OCI-LY7 (cell line): ENCODE measurements around the gene SLC22A12.

Experiments used
- EZH2phosphoT487 ChIP-seq: fragments of 200-600 bp; sonication (generic); IDR thresholded peaks from 2 replicates; pipeline ENCODE4 v1.6.1; 2018; ENCODE audit warnings: low read depth, borderline replicate concordance, mild to moderate bottlenecking, mixed run types, antibody characterized with exemption, low read length, moderate library complexity, mixed read lengths
- TF ChIP-seq, protein P1 (sequence below): fragments of 200-600 bp; sonication (generic); conservative IDR thresholded peaks from 2 replicates; pipeline ENCODE4 v1.5.1; 2014; ENCODE audit warnings: mild to moderate bottlenecking, antibody characterized with exemption, low read length, moderate library complexity, mixed read lengths

DNA sequence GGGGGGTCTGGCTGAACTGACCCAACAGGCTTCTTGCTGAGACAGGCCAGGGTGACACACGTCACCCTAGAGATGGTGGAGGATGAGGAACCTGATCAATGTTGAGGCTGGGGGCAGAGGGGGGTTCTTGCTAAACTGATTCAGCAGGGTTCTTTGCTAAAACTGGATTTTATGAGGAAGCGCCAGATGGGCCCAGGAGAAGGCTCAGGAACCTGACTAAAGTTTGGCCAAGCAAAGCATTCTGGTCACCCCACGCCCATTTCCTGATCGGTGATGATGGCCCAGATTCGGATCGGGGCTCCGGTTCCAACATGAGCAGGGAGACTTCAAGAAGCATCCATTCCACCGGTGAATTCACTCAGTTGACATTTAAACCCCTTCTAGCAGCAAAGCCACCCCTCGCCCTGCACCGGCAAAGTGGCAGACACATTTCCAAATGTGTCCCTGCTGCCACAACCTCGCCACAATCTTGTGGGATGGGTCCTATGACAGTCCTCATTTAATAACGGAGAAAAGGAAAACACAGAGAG lies 34.2 kb upstream of the SLC22A12 start:
- TF ChIP-seq, protein P1, sequence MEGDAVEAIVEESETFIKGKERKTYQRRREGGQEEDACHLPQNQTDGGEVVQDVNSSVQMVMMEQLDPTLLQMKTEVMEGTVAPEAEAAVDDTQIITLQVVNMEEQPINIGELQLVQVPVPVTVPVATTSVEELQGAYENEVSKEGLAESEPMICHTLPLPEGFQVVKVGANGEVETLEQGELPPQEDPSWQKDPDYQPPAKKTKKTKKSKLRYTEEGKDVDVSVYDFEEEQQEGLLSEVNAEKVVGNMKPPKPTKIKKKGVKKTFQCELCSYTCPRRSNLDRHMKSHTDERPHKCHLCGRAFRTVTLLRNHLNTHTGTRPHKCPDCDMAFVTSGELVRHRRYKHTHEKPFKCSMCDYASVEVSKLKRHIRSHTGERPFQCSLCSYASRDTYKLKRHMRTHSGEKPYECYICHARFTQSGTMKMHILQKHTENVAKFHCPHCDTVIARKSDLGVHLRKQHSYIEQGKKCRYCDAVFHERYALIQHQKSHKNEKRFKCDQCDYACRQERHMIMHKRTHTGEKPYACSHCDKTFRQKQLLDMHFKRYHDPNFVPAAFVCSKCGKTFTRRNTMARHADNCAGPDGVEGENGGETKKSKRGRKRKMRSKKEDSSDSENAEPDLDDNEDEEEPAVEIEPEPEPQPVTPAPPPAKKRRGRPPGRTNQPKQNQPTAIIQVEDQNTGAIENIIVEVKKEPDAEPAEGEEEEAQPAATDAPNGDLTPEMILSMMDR: no peak
- TF ChIP-seq EZH2phosphoT487: no peak
